H9 (cell line): ENCODE data around the gene THTPA. TPM values are rescaled to one million over a fixed set of nuclear protein-coding genes. Genes with fewer than 3 reads are reported as not detected.

ENCODE experiments used
- DNase-seq: peaks from one replicate; pipeline ENCODE4 v3.0.0-alpha.2; 2017
- H2AFZ ChIP-seq: one replicate; pipeline ENCODE4 v1.6.1; 2013; ENCODE audit warnings: mild to moderate bottlenecking, low read length, control low read depth, moderate library complexity
- H2AK5ac ChIP-seq: 2 replicates; pipeline ENCODE4 v1.6.1; 2013; ENCODE audit warnings: low read length, control low read depth, mixed read lengths; ENCODE audit not compliant: insufficient read length
- H2BK120ac ChIP-seq: one replicate; pipeline ENCODE4 v1.6.1; 2013; ENCODE audit warnings: low read depth, mild to moderate bottlenecking, low read length, control low read depth, inconsistent platforms; ENCODE audit not compliant: poor library complexity, severe bottlenecking
- H2BK12ac ChIP-seq: 2 replicates; pipeline ENCODE4 v1.6.1; 2013; ENCODE audit warnings: low read length, control low read depth, mixed read lengths, low read depth; ENCODE audit not compliant: insufficient read length
- H2BK15ac ChIP-seq: 2 replicates; pipeline ENCODE4 v1.6.1; 2013; ENCODE audit warnings: low read depth, low read length, control low read depth
- H2BK20ac ChIP-seq: one replicate; pipeline ENCODE4 v1.6.1; 2013; ENCODE audit warnings: low read depth, mild to moderate bottlenecking, low read length, control low read depth, inconsistent platforms; ENCODE audit not compliant: poor library complexity, severe bottlenecking
- H2BK5ac ChIP-seq: 2 replicates; pipeline ENCODE4 v1.6.1; 2013; ENCODE audit warnings: low read length, control low read depth, mixed read lengths; ENCODE audit not compliant: insufficient read length
- H3K14ac ChIP-seq: 2 replicates; pipeline ENCODE4 v1.6.1; 2013; ENCODE audit warnings: low read length, control low read depth; ENCODE audit not compliant: insufficient read depth
- H3K18ac ChIP-seq: 2 replicates; pipeline ENCODE4 v1.6.1; 2013; ENCODE audit warnings: low read depth, mild to moderate bottlenecking, mixed read lengths, low read length, control low read depth; ENCODE audit not compliant: insufficient read length
- H3K23ac ChIP-seq: 2 replicates; pipeline ENCODE4 v1.6.1; 2013; ENCODE audit warnings: low read length, control low read depth, mixed read lengths, low read depth; ENCODE audit not compliant: insufficient read length
- H3K23me2 ChIP-seq: 2 replicates; pipeline ENCODE4 v1.6.1; 2013; ENCODE audit warnings: low read depth, mild to moderate bottlenecking, mixed read lengths, low read length, control low read depth; ENCODE audit not compliant: insufficient read length, poor library complexity, severe bottlenecking
- H3K27ac ChIP-seq: 2 replicates; pipeline ENCODE4 v1.5.1; 2013; ENCODE audit warnings: low read length, control low read depth, mixed read lengths, low read depth; ENCODE audit not compliant: insufficient read length
- H3K27me3 ChIP-seq: 2 replicates; pipeline ENCODE4 v1.6.1; 2013; ENCODE audit warnings: low read length, control low read depth, inconsistent platforms; ENCODE audit not compliant: insufficient read depth
- H3K4ac ChIP-seq: 2 replicates; pipeline ENCODE4 v1.6.1; 2013; ENCODE audit warnings: low read depth, mild to moderate bottlenecking, control low read depth, inconsistent platforms, low read length, moderate library complexity
- H3K4me1 ChIP-seq: 2 replicates; pipeline ENCODE4 v1.6.1; 2013; ENCODE audit warnings: low read length, control low read depth, inconsistent platforms; ENCODE audit not compliant: insufficient read depth
- H3K4me2 ChIP-seq: 2 replicates; pipeline ENCODE4 v1.6.1; 2013; ENCODE audit warnings: low read length, control low read depth, mixed read lengths; ENCODE audit not compliant: insufficient read length, insufficient read depth
- H3K56ac ChIP-seq: 2 replicates; pipeline ENCODE4 v1.6.1; 2013; ENCODE audit warnings: low read depth, mild to moderate bottlenecking, mixed read lengths, low read length, control low read depth; ENCODE audit not compliant: insufficient read length
- H3K79me1 ChIP-seq: 2 replicates; pipeline ENCODE4 v1.6.1; 2013; ENCODE audit warnings: low read depth, mild to moderate bottlenecking, moderate library complexity, low read length, control low read depth, inconsistent platforms; ENCODE audit not compliant: insufficient read depth, poor library complexity, severe bottlenecking
- H3K79me2 ChIP-seq: 2 replicates; pipeline ENCODE4 v1.6.1; 2013; ENCODE audit warnings: low read length, control low read depth, inconsistent platforms; ENCODE audit not compliant: insufficient read depth
- H3K9ac ChIP-seq: 2 replicates; pipeline ENCODE4 v1.6.1; 2013; ENCODE audit warnings: low read length, control low read depth, mixed read lengths; ENCODE audit not compliant: insufficient read length; ENCODE audit errors: extremely low read depth
- H3K9me3 ChIP-seq: one replicate; pipeline ENCODE4 v1.6.1; 2013; ENCODE audit warnings: low read depth, low read length, inconsistent platforms; ENCODE audit not compliant: control insufficient read depth
- H3T11ph ChIP-seq: one replicate; pipeline ENCODE4 v1.6.1; 2013; ENCODE audit warnings: mild to moderate bottlenecking, low read length, control low read depth, inconsistent platforms
- H4K20me1 ChIP-seq: one replicate; pipeline ENCODE4 v1.6.1; 2013; ENCODE audit not compliant: control insufficient read depth, insufficient read length, insufficient read depth
- H4K5ac ChIP-seq: 2 replicates; pipeline ENCODE4 v1.6.1; 2013; ENCODE audit warnings: low read depth, mild to moderate bottlenecking, mixed read lengths, low read length, control low read depth; ENCODE audit not compliant: insufficient read length
- H4K8ac ChIP-seq: replicated peaks from 2 replicates; pipeline ENCODE4 v1.6.1; 2013; ENCODE audit warnings: low read length, control low read depth, mixed read lengths, low read depth; ENCODE audit not compliant: insufficient read length
- H4K91ac ChIP-seq: 2 replicates; pipeline ENCODE4 v1.6.1; 2013; ENCODE audit warnings: low read depth, mild to moderate bottlenecking, moderate library complexity, mixed read lengths, low read length, control low read depth; ENCODE audit not compliant: insufficient read length
- H3K27ac Mint-ChIP-seq, 3 experiments: 2 replicates in 2 of 3; 3 replicates in 1 of 3; pipeline ENCODE4 v1.8.0; 2020 to 2021; ENCODE audit warnings: mixed read lengths in 3 of 3, mild to moderate bottlenecking in 1 of 3, moderate library complexity in 1 of 3
- H3K27me3 Mint-ChIP-seq: 2 replicates; pipeline ENCODE4 v1.8.0; 2021; ENCODE audit warnings: low read depth, mild to moderate bottlenecking, moderate library complexity, mixed read lengths
- H3K36me3 Mint-ChIP-seq, 3 experiments: 2 replicates in 2 of 3; 3 replicates in 1 of 3; pipeline ENCODE4 v1.8.0; 2020 to 2021; ENCODE audit warnings: low read depth in 3 of 3, mixed read lengths in 3 of 3; ENCODE audit not compliant: insufficient read depth in 1 of 3
- H3K4me1 Mint-ChIP-seq, 2 experiments: 2 replicates each; pipeline ENCODE4 v1.8.0; 2020; ENCODE audit warnings: mixed read lengths in 2 of 2
- H3K4me3 Mint-ChIP-seq, 2 experiments: 2 replicates in 1 of 2; 3 replicates in 1 of 2; pipeline ENCODE4 v1.8.0; 2020 to 2021; ENCODE audit warnings: mild to moderate bottlenecking in 2 of 2, mixed read lengths in 2 of 2, moderate library complexity in 1 of 2
- H3K9me3 Mint-ChIP-seq, 2 experiments: 2 replicates in 1 of 2; 3 replicates in 1 of 2; pipeline ENCODE4 v1.8.0; 2020; ENCODE audit warnings: mild to moderate bottlenecking in 2 of 2, mixed read lengths in 2 of 2, moderate library complexity in 1 of 2
- CTCF ChIP-seq: fragments of 200-600 bp; sonication (generic); conservative IDR thresholded peaks from 3 replicates; pipeline ENCODE4 v1.8.0; 2021; ENCODE audit warnings: antibody characterized with exemption, mild to moderate bottlenecking
- WGBS: extraction: QIAGEN DNeasy Blood & Tissue Kit; methylation state at CpG from one replicate; pipeline ENCODE4 v1.1.7; 2013; ENCODE audit warnings: missing lambda C conversion rate, low lambda C conversion rate, mixed read lengths; ENCODE audit not compliant: insufficient read length; ENCODE audit errors: extremely low coverage; 5-methylcytosine and 5-hydroxymethylcytosine counted together
- total RNA-seq: library from RNA; stranded (reverse); gene quantifications from 2 replicates; pipeline ENCODE4 v1.2.1, GENCODE V29; 2021

Gene THTPA
- total RNA-seq, 1 experiment from 2014 or later = 15.6 TPM

DNA sequence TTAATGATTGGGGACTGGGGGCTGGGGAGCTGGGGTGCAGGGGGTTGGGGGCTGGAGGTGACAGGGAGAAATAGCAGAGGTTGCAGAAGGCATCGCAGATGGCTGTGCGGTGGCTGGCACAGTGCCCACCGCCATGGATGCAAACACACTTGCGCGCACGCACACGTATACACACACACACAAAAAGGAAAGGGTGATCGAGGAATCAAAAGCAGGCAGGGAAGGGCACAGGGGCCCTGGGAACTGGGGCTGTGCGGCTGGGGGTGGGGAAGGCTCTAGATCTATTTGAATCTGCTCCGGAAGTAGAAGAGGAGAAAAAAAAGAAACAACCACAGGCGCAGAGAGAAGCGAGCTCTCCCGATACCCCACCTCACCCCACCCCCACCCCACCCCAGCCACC, 43.9 kb upstream of the THTPA start:
- Histone ChIP-seq H3K4me1 (peaks cover 5% of the 10 kb centered on the region; the same call in 1 of the 2 replicates), H3K9me3 (no peaks in the 10 kb centered on the region), H3K18ac (no peak overlapping the region), H3K4ac (no peak overlapping the region), H3K23me2 (peaks cover 3% of the 10 kb centered on the region), H3K27ac (no peak overlapping the region), H2BK12ac (no peak overlapping the region), H2BK15ac (no peak overlapping the region), H2BK20ac (no peak overlapping the region), H2BK120ac (no peak overlapping the region), H4K5ac (no peak overlapping the region), H4K91ac (no peak overlapping the region), H3K79me2 (no peaks in the 10 kb centered on the region), H3K79me1 (no peaks in the 10 kb centered on the region), H3K27me3 (no peaks in the 10 kb centered on the region; the same call in 1 of the 2 replicates), H3K23ac (no peak overlapping the region), H3K56ac (no peak overlapping the region), H3K4me2 (no peak overlapping the region), H2BK5ac (no peak overlapping the region), H3T11ph (no peak overlapping the region), H4K8ac (no peak overlapping the region), H3K14ac (no peak overlapping the region), H3K9ac (no peak overlapping the region), H4K20me1 (no peaks in the 10 kb centered on the region), H2AFZ (no peak overlapping the region), H2AK5ac (no peak overlapping the region)
- peaks cover 3 to 16% of the 10 kb centered on the region in 2 experiments; a peak in 3 of 4 replicates for H3K4me1 Mint-ChIP-seq
- DNase-seq = no peak
- WGBS = no CpG with 5 or more reads among the region's 13 CpGs
- H3K27ac Mint-ChIP-seq = no peak overlapping the region; a peak in 1 of 7 replicates
- no peaks in the 10 kb centered on the region for H3K9me3 Mint-ChIP-seq
- peaks cover 0 to 2% (median 0%) of the 10 kb centered on the region in 3 experiments; a peak in 1 of 7 replicates for H3K36me3 Mint-ChIP-seq
- H3K27me3 Mint-ChIP-seq = peaks cover 18% of the 10 kb centered on the region
- H3K4me3 Mint-ChIP-seq = no peak overlapping the region
- TF ChIP-seq CTCF = no peak
